ENCODE results near the gene S100A8.

DNA sequence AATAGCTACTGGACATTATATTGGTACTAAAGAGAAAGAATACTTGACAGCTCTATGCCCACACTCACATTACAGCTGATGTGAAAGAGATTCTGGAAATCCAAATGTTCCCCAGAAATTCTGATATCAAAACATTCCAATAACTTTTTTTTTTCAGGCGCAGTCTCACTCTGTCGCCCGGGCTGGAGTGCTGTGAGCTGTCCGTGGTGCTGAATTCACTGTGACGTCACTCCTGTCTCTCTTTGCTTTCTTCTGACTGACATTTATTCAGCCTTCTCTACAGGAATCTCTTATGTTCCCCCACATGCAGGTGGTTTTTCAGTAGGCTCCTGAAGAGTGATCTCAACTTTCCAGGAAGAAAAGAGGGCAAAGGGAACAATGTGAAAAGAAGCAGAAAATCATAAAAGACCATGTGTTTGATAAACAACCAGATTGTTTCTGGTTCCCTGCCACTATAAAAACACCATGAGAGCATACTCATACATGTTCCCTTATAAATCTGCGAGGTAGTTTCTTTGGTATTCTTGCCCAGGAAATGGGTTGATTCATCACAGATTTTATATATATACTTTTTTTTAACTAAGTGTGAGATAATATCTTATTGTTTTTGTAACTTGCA lies 31.7 kb upstream of the S100A8 start:
- TF ChIP-seq, protein P1, sequence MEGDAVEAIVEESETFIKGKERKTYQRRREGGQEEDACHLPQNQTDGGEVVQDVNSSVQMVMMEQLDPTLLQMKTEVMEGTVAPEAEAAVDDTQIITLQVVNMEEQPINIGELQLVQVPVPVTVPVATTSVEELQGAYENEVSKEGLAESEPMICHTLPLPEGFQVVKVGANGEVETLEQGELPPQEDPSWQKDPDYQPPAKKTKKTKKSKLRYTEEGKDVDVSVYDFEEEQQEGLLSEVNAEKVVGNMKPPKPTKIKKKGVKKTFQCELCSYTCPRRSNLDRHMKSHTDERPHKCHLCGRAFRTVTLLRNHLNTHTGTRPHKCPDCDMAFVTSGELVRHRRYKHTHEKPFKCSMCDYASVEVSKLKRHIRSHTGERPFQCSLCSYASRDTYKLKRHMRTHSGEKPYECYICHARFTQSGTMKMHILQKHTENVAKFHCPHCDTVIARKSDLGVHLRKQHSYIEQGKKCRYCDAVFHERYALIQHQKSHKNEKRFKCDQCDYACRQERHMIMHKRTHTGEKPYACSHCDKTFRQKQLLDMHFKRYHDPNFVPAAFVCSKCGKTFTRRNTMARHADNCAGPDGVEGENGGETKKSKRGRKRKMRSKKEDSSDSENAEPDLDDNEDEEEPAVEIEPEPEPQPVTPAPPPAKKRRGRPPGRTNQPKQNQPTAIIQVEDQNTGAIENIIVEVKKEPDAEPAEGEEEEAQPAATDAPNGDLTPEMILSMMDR (IDR thresholded peaks at IDR 0.05; ENCODE audit: low read depth, low read length), result no peak
- no peak for TF ChIP-seq EZH2phosphoT487 (IDR thresholded peaks at IDR 0.05; ENCODE audit: low read depth)

Data from OCI-LY3 (cell line).